Stomach (tissue), 9 donors: Measurements from ENCODE around the gene NANOS3. TPM values are rescaled to one million over a fixed set of nuclear protein-coding genes. Genes with fewer than 3 reads are reported as not detected.

Experiments
- DNase-seq, 2 donors: peaks; one replicate each; pipeline versions ENCODE4 v3.0.0 to v3.0.0-alpha.2; 2013 to 2019
- H3K27ac ChIP-seq, 5 donors: fragments of 200-600 bp in 4 of 5; sonication (generic) in 4 of 5; one replicate each; pipeline ENCODE4 v1.5.1; 2013 to 2019; ENCODE audit warnings: mild to moderate bottlenecking in 1 of 5, moderate library complexity in 1 of 5
- H3K27me3 ChIP-seq, 3 donors: fragments of 200-600 bp; sonication (generic); one replicate each; pipeline ENCODE4 v1.5.1; 2017 to 2019; ENCODE audit warnings: mixed run types in 1 of 3
- H3K36me3 ChIP-seq, 4 donors: fragments of 200-600 bp; sonication (generic); 1 replicate in 3 of 4; 2 replicates in 1 of 4; pipeline ENCODE4 v1.5.1; 2016 to 2019
- H3K4me1 ChIP-seq, 4 donors: fragments of 200-600 bp; sonication (generic); one replicate each; pipeline ENCODE4 v1.5.1; 2016 to 2019
- H3K4me3 ChIP-seq, 4 donors: fragments of 200-600 bp; sonication (generic) in 3 of 4; one replicate each; pipeline ENCODE4 v1.5.1; 2016 to 2019; ENCODE audit warnings: mild to moderate bottlenecking in 1 of 4
- H3K9me3 ChIP-seq, 4 donors: fragments of 200-600 bp; sonication (generic); one replicate each; pipeline ENCODE4 v1.5.1; 2016 to 2019
- EP300 ChIP-seq: sonication (generic); formaldehyde crosslinking; IDR thresholded peaks from one replicate; pipeline ENCODE4 v1.6.1; 2017; ENCODE audit warnings: antibody characterized with exemption
- POLR2A ChIP-seq, 4 donors: fragments of 450-650 bp; IDR thresholded peaks; one replicate each; pipeline ENCODE4 v1.6.1; 2016; ENCODE audit warnings: antibody characterized with exemption in 4 of 4, control low read depth in 2 of 4, mild to moderate bottlenecking in 1 of 4, moderate library complexity in 1 of 4
- POLR2AphosphoS5 ChIP-seq, 3 donors: sonication (generic); formaldehyde crosslinking; IDR thresholded peaks; one replicate each; pipeline ENCODE4 v1.6.1; 2016; ENCODE audit warnings: antibody characterized with exemption in 3 of 3
- WGBS, 5 donors: extraction: QIAGEN DNeasy Blood & Tissue Kit in 3 of 5; methylation state at CpG; one replicate each; pipeline versions ENCODE4 v1.1.5 to v1.1.7; 2013 to 2018; 5-methylcytosine and 5-hydroxymethylcytosine counted together
- intact Hi-C: fragments of 100-400 bp; cut with DNase I; formaldehyde crosslinking; loops from one replicate; pipeline ENCODE4 v1.15.1; 2023; ENCODE audit warnings: low total_unique reads
- polyA plus RNA-seq, 3 donors: library from polyadenylated mRNA; stranded (reverse); fragments of 200-250 nt; gene quantifications; one replicate each; pipeline ENCODE4 v1.2.3, GENCODE V29; 2013
- total RNA-seq, 5 donors: library from RNA; depleted of rRNA; stranded (reverse); fragments of >200 nt; gene quantifications; one replicate each; pipeline versions ENCODE4 v1.1.0 to v1.2.3, GENCODE V29; 2014 to 2016
- TF ChIP-seq, protein P1 (sequence below), 7 experiments: fragments of 450-650 bp in 4 of 7; fragments of 200-600 bp in 3 of 7; sonication (generic) in 3 of 7; IDR thresholded peaks; one replicate each; pipeline ENCODE4 v1.5.1; 2016 to 2019; ENCODE audit warnings: antibody characterized with exemption in 7 of 7, control low read depth in 2 of 7, mild to moderate bottlenecking in 1 of 7
- donor health status: healthy with polysubstance abuse.
- donor health status: Bipolar disorder and iron deficiency.
- donor health status: healthy.

NANOS3 gene
- total and polyA plus RNA-seq, 8 donors = 1.2 TPM; not detected in 7

- Histone ChIP-seq H3K9me3 (no peaks in the 10 kb centered on the region), H3K4me3 (no peak overlapping the region), H3K36me3 (peaks cover 20 to 56% (median 52%) of the 10 kb centered on the region in 4 donors), H3K27me3 (no peaks in the 10 kb centered on the region), H3K27ac (no peak overlapping the region), H3K4me1 (peaks cover 14 to 34% (median 32%) of the 10 kb centered on the region in 4 donors)
- 79 to 97% (median 88%) methylated on average over 2 of the region's 2 CpGs for WGBS, 5 donors
- intact Hi-C loops = no loop called here
- TF ChIP-seq, protein P1, sequence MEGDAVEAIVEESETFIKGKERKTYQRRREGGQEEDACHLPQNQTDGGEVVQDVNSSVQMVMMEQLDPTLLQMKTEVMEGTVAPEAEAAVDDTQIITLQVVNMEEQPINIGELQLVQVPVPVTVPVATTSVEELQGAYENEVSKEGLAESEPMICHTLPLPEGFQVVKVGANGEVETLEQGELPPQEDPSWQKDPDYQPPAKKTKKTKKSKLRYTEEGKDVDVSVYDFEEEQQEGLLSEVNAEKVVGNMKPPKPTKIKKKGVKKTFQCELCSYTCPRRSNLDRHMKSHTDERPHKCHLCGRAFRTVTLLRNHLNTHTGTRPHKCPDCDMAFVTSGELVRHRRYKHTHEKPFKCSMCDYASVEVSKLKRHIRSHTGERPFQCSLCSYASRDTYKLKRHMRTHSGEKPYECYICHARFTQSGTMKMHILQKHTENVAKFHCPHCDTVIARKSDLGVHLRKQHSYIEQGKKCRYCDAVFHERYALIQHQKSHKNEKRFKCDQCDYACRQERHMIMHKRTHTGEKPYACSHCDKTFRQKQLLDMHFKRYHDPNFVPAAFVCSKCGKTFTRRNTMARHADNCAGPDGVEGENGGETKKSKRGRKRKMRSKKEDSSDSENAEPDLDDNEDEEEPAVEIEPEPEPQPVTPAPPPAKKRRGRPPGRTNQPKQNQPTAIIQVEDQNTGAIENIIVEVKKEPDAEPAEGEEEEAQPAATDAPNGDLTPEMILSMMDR (IDR thresholded peaks at IDR 0.05) = no peak
- TF ChIP-seq POLR2AphosphoS5 (IDR thresholded peaks at IDR 0.05) = no peak
- no peak for TF ChIP-seq EP300
- TF ChIP-seq POLR2A (IDR thresholded peaks at IDR 0.05) = no peak
- DNase-seq = peak in 1 of 2 donors; percentile 53
Measured at GRCh38 chr19:13909430-13909829, 32.5 kb downstream of the NANOS3 start.

GRCh38 chr19:13913352-13913751 is 36.4 kb downstream of the NANOS3 start:
- Histone ChIP-seq H3K36me3 (peaks cover 43 to 93% (median 91%) of the 10 kb centered on the region in 4 donors), H3K27me3 (no peaks in the 10 kb centered on the region), H3K4me1 (peaks cover 0 to 9% (median 7%) of the 10 kb centered on the region in 4 donors), H3K9me3 (no peaks in the 10 kb centered on the region), H3K27ac (no peak overlapping the region), H3K4me3 (no peak overlapping the region)
- intact Hi-C loops = no loop called here
- TF ChIP-seq POLR2AphosphoS5 (IDR thresholded peaks at IDR 0.05) (no peak), POLR2A (IDR thresholded peaks at IDR 0.05) (no peak), EP300 (no peak)
- no peak for DNase-seq
- 93 to 98% (median 94%) methylated on average over 13 to 17 of the region's 17 CpGs for WGBS, 5 donors

- no peak for TF ChIP-seq EP300
- 61 to 79% (median 76%) methylated on average over 3 of the region's 3 CpGs for WGBS, 5 donors
- intact Hi-C loops = no loop called here
- no peak for DNase-seq
- H3K27me3 ChIP-seq = no peaks in the 10 kb centered on the region
- H3K4me3 ChIP-seq = no peak overlapping the region
- no peaks in the 10 kb centered on the region for H3K4me1 ChIP-seq
- H3K36me3 ChIP-seq = peaks cover 57 to 99% (median 99%) of the 10 kb centered on the region in 4 donors
- no peaks in the 10 kb centered on the region for H3K9me3 ChIP-seq
- no peak overlapping the region for H3K27ac ChIP-seq
Measured at GRCh38 chr19:13914777-13915176, 37.8 kb downstream of the NANOS3 start.

GRCh38 chr19:13917888-13918406 is 41.0 kb downstream of the NANOS3 start:
- Histone ChIP-seq H3K4me3 (no peak overlapping the region), H3K27me3 (no peaks in the 10 kb centered on the region), H3K9me3 (peaks cover 0 to 7% (median 5%) of the 10 kb centered on the region in 4 donors), H3K4me1 (no peaks in the 10 kb centered on the region), H3K36me3 (peaks cover 76 to 100% (median 99%) of the 10 kb centered on the region in 4 donors), H3K27ac (peak overlapping the region in 1 of 5 donors; percentile 44)
- WGBS, 5 donors = 68 to 83% (median 80%) methylated on average over 11 to 14 of the region's 14 CpGs
- peak in 1 of 2 donors; percentile 66 for DNase-seq
- intact Hi-C loops = no loop called here
- no peak for TF ChIP-seq POLR2AphosphoS5 (IDR thresholded peaks at IDR 0.05)
- TF ChIP-seq EP300 = no peak
- TF ChIP-seq, protein P1 (IDR thresholded peaks at IDR 0.05) = no peak
- TF ChIP-seq POLR2A (IDR thresholded peaks at IDR 0.05) = no peak

DNA sequence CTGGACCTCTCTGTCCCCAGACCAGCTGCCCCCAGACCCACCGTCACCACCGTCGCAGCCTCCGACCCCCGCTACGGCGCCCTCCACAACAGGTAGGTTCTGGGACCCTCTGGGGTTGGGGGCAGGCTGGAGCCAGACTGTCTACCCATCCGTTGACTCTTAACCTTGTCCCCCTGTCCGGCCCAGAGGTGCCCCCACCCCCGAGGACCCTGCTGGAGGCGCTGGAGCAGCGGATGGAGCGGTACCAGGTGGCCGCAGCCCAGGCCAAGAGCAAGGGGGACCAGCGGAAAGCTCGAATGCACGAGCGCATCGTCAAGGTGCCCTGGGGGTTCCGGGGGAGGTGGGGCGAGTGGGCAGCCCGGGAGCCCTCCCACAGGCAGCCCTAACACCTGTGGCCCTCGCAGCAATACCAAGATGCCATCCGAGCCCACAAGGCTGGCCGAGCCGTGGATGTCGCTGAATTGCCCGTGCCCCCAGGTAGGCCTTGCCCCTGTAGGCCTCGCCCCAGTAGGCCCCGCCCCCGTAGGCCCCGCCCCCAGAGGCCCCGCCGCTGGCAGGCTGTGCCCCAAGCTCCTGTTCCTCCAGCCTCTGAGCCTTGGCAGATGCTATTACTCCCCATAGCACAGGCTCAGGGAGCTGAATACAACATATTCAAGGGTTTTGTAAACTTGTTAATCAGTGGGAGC is 41.9 kb downstream of the NANOS3 start:
- TF ChIP-seq EP300 = no peak
- TF ChIP-seq, protein P1 (IDR thresholded peaks at IDR 0.05) = no peak
- no peak for TF ChIP-seq POLR2A (IDR thresholded peaks at IDR 0.05)
- TF ChIP-seq POLR2AphosphoS5 (IDR thresholded peaks at IDR 0.05) = no peak
- H3K27ac ChIP-seq = no peak overlapping the region
- 84 to 93% (median 87%) methylated on average over 13 to 34 of the region's 34 CpGs for WGBS, 5 donors
- peaks cover 76 to 100% (median 99%) of the 10 kb centered on the region in 4 donors for H3K36me3 ChIP-seq
- H3K9me3 ChIP-seq = peaks cover 0 to 7% (median 5%) of the 10 kb centered on the region in 4 donors
- intact Hi-C loops = no loop called here
- H3K4me3 ChIP-seq = no peak overlapping the region
- H3K4me1 ChIP-seq = no peaks in the 10 kb centered on the region
- no peaks in the 10 kb centered on the region for H3K27me3 ChIP-seq
- no peak for DNase-seq
